ENCODE data around the gene PRPSAP1.

DNA sequence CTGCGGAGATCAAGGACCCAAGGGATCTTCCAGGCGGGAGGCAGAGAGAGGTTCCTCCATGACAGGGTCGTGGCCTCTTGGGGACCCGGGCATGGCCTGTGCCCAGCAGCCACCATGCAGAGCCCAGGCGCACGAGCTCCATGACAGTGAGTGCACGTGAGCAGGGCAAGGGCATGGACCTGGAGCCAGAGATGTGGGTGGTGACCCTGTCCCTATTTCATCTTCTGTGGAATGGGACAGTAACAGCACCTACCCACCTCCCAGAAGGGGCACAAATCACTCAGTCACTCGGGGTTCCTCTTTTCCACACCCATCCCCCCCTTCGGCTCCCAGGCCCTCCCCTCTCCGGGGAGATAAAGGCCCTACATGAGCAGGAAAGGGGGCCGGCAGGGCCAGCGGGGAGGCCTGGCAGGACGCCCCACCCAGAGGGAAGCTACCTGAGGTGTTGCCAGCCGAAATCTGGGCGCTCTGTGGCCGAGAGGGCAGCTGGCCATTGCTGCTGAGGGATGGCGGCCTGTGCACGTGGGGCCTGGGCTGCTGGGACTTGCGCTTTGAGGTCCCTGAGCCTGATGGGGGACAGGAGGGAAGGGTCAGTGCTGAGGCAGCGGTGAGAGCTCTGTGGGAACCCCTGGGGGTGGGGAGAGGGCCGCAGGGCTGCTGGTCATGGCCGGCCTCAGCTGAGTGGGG, 78.2 kb downstream of the PRPSAP1 start:
- TF ChIP-seq GATA3 (IDR thresholded peaks at IDR 0.05; ENCODE audit: low read depth, low read length) (no peak), GATA2 (IDR thresholded peaks at IDR 0.05; ENCODE audit: low read depth, low read length) (no peak)
